ENCODE data around the gene ZNF697.

- TF ChIP-seq MXI1 (IDR thresholded peaks at IDR 0.05; ENCODE audit: low read depth, low read length) (no peak), RAD51 (IDR thresholded peaks at IDR 0.05; ENCODE audit: borderline replicate concordance, low read depth) (no peak), ZNF740 (CRISPR knock-in tag; IDR thresholded peaks at IDR 0.05) (no peak), ZNF740 (tag; IDR thresholded peaks at IDR 0.05) (no peak)
Observed at GRCh38 chr1:119689511-119689910, 41.4 kb upstream of the ZNF697 start.
